HG03439 (cell line): Measurements from ENCODE around the gene HTT.

Experiments used
- ATAC-seq: cut with Tn5 transposase; IDR thresholded peaks from one replicate; pipeline ENCODE4 v1.9.1; 2021; ENCODE audit warnings: mild to moderate bottlenecking, moderate library complexity; ENCODE audit not compliant: unreplicated experiment

Gene HTT

DNA sequence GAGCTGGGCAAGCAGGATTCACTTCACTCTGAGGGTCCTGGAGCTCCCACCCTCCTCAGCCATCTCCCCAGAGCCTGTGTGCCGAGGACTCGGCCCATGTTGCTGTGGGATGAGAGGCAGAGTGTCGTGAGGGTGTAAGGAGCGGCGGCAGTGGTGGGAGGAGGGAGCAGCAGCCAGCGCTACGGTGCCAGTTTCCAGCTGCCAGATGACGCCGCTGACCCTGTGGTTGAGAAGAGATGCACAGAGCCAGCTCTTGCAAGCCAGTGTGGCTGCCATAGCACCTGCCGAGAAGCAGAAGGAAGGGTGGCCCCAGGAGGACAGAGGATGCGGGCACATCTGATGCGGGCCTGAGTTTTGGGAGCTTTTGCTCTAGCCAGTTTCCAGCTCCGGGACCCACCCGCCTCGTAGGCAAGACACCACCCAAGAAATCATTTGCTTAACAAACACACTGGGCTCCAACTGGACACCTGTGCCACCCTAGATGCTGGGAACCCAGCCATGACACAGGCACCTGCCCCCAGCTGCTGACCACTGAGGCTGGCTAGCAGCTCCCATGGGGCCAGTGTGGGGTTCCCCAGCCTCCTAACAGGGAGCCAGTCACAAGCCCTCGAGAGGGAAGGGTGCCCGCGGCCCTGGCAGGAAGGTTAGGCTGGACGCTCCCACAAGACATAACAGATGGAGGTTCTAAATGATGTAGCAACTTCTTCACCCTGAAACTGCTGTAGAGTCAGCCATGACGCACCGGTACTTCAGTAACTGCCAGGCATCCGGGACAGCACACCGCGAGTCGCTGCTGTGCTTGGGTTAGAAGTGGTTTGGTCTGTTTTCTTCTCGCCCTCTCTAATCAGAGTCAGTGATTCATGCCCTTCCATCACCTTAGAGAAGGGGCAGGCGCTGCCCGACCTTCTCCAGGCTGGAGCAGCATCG lies 183.3 kb downstream of the HTT start:
- peak; percentile 48 for ATAC-seq

DNA sequence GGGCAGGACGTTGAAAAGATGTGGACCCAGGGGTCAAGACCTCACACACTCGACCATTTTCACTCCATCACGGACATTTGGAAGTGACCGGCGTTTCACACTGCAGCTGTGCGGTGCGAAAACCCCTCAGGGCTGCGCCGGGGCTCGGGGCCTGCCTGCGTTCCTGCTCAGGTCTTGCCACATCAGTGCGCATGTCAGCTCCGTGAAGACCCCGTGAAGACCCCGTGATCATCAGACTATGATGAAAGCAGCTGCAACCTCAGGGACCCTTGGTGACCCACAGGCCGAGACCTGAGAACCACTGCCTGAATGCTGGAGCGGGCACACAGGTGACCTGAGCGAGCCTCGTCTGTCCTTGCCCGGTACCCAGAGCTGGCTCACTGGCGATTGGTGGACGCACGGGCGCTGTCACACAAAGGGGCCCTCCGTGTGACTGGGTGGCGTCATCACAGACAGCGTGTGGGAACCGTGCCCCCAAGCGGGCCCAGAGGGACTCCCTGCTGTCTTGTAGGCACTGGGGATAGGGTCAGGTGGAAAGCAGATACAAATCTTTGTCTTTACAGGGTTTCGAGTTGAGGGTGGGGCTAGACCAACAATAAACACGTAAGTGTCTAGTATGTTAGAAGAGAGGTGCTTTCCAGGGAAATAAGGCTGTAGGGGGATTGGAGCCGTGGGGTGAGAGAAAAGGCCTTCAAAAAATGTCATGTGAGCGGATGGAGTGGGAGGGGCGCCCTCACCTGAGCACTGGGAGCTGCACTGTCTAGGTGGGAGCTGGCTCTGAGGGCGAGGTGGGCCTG lies 187.1 kb downstream of the HTT start:
- no peak for ATAC-seq

DNA sequence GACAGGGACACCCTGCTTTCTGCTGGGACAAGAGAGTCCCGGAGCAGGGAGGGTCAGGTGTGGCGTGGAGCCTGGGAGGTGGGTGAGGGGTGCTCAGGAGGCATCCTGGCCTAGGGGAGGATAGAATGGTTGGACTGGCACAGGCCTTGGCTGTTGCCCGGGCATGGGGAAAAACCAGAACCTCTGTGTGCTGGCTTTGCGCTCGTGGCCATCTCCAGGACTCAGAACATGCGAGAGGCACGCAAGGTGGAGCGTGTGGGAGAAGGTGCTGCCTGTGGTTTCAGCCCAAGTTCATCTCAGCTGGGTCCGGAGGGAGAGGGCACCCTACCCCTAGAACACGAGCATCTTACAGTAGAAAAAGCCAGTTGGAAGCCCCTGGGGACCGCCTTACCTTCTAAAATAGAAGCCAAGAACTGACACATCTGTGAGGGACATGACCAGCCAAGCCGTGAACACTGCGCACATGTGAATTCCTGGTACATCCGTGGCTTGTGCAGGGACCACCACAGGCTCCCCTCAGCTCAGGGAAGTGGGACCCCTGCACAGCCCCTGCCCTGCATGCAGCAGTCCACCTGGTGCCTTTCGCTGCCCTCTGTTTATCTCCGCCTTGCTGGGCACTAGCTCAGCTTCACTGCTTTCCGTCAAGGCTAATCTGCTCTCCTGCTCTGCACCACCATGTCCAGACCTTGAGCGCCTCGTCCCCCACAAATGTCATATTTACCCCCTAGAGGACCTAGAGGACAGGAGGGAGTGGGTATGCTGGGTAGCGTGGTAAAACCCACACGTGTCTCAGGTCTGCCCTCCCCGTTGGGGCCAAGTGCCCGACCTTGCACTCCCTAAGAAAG lies 187.9 kb downstream of the HTT start:
- ATAC-seq = no peak

- ATAC-seq = no peak
Observed at GRCh38 chr4:3263053-3263875, 188.8 kb downstream of the HTT start.

DNA sequence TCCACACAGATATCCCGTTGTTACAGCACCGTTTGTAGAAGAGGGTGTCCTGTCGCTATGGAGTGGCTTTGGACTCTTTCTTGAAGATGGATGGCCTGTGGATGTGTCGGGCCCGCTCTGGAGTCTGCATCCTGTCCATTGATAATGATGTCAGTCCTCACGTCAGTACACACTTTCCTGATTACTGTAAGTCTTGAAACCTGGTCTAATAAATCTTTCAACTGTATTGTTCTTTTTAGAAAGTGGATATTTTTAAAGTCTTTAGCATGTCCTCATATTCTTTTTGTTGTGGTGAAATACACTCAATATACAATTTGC lies 189.4 kb downstream of the HTT start:
- no peak for ATAC-seq

DNA sequence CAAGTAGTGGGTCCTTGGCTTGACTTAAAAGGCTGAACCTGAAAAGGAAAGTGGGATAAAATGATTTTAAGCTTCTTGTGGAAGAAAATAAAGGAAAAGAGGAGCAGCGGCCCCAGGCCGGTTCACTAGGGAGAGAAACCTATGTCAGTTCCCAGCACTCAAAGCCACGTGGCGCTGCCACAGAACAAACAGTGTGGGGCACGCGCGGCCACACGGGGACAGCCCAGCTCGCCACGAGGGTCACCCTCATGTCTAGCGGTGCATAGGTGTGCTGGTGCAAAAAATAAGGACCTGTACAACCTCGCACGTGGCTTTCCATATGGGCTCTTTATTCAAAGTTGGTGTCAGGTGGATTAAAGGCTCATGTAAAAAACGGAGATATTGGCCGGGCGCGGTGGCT lies 191.6 kb downstream of the HTT start:
- no peak for ATAC-seq

DNA sequence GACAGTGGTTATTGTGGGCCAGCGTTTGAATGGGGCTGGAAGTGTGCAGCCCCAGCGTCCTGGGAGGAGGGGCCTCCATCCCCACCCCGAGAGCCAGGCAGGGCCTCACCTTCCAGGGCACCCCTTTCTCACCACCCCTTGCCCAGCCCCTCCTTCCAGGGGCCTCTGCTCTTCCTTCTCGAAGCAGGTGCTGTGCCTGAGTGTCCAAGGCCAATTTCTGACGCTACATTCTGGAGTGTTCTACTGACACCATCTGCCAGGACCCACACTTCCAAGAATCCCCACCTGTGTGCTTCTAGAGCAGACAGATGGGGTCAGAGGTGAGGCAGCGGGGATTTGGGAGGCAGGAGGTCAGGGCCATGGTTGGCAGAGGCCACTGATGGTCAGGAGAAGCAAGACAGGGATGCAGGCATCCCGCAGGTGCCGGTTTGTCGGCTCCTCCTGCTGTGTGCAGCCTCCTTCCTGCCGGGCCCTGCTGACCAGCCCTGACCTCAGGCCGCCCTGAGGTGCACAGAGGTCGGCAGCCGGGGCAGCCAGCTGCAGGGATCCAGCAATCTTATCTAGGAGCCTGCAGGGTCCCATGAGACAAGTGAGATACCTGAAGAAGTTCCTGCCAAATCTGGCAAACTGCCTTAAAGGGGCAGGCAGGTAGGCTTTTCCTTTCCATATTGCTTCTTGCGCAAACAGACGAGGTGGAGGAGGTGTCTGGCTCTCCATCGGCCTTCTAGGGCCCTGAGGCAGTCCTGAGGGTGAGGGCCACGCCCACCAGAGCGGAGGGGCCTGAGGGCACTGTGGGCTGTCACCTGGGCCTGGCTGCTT lies 193.3 kb downstream of the HTT start:
- no peak for ATAC-seq

DNA sequence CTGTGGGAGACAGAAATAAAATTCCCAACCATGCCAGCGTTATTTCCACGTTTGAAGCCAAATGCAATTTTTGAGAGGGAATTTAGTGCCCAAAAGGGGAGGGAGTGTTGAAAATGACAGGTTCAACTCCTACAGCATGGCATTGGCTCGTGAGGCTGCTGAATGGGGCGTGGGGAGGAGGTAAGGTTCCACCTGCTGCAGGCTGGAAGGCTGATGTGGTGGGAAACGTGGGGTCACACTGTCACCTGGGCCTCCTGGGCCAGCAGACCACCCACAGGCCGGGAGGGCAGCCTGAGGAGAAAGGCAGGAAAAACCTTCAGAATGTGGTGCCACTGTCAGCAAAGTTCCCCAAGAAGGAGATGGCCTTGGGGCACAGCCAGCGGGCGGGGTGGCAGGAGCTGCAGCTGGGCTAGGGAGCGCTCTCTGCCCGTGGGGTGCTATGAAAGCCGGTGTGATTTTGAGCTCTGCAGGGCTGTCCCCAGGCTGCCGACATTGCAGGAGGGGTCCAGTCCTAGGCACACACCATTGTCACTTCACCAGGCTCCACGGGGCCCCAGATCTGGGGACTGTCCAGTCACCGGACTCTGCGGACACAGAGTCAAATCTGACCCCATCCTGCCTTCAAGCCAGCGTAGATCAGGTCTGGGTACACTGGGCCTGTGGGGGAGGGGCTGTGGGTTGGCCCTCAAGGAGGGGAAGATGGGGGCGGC lies 194.1 kb downstream of the HTT start:
- no peak for ATAC-seq

- ATAC-seq = no peak
Observed at GRCh38 chr4:3269105-3269927, 194.8 kb downstream of the HTT start.

GRCh38 chr4:3269991-3270611 lies 195.6 kb downstream of the HTT start:
- ATAC-seq = no peak

DNA sequence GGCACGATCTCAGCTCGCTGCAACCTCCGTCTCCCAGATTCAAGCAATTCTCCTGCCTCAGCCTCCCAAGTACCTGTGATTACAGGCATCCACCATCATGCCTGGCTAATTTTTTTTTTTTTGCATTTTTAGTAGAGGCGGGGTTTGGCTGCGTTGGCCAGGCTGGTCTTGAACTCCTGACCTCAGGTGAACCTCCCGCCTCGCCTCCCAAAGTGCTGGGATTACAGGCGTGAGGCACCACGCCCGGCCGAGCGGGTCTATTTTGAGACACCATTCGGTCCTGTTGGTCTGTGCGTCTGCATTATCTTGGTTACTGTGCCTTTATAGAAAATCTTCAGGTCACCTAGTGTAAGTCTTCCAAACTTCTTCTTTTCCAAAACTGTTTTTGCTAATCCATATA lies 196.7 kb downstream of the HTT start:
- no peak for ATAC-seq

- no peak for ATAC-seq
Observed at GRCh38 chr4:3276986-3277385, 202.5 kb downstream of the HTT start.

GRCh38 chr4:3280466-3280865 lies 206.0 kb downstream of the HTT start:
- no peak for ATAC-seq

DNA sequence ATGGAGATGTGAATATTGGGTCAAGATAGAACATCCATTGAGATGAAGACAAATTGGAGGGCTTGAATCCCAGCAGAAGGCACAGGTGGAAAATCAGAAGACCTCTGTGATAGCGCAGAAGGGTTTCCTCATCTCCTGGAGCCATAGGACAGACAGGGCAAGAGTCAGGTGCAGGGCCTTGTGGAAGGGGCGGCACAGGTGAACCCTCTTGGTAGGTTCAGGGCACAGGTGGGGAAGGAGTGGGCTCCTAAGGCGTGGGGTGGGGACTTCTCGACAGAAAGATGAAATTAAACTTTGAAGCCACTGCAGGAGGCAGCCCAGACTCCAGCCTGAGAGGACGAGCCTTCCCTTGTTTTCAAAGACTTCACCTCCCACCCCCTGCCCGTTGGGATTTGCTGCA lies 209.0 kb downstream of the HTT start:
- ATAC-seq = no peak

DNA sequence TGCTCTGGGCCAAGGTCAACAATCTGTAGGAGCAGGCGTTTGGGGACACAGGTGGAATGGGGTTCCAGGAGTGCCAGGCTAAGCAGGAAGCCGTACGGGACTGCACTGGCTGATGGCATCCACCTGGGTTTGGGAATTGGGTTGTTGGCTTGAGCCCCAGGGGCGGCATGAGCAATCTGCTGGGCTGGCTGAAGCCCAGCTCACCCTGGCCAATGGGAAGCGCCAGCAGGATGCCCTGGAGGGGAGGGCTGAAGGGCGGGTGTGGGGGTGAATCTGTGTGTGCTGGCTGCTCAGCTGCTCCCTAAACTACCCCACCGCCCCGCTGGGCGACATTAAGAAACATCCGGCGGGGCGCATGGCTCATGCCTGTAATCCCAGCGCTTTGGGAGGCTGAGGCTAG lies 209.4 kb downstream of the HTT start:
- no peak for ATAC-seq

DNA sequence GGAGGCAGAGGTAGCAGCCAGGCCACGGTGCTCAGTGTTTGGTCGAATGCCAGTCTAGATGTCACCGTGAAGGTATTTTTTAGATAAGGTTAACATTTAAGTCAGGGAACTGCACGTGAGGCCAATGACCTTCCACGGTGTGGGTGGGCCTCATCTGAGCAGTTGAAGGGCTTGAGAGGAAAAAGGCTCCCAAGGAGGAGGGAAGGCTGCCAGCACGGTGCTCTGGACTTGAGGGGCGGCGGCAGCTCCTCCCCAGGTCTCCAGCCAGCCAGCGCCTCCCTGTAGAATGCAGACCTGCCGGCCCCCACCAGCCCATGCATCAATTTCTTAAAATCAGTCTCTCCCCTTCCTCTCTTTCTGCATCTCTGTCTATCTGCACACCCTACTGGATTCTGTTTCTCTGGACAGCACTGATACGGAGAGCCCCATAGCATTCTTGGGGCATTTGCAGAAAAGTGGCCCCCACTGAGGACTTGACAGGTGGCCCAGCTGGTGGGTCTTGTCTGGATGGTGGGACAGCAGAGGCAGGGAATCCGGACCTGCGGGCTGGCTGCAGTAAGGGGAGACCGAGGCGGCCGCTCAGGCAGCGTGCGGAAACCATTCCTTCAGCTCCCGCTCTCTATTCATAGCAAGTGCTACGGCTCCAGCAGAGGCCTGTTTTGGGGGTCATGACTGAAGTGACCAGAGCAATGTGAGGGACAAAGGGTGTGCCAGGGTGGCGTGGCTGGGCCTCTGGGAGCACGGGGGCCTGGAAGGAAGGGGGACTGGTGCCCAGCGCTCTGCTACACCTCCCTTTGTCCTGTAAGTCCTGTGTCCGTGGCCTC lies 210.5 kb downstream of the HTT start:
- no peak for ATAC-seq
